Neural cell (in vitro differentiated cells): Measurements from ENCODE around the gene AP2A2. TPM values are rescaled to one million over a fixed set of nuclear protein-coding genes. Genes with fewer than 3 reads are reported as not detected.

Source experiments
- H2AFZ ChIP-seq: fragments of 200-600, 300-800 bp; sonication (generic), shearing (Covaris generic); 2 replicates; pipeline ENCODE4 v1.6.0; 2014; ENCODE audit warnings: low read depth, mild to moderate bottlenecking, antibody characterized with exemption, low read length, moderate library complexity
- H3F3A ChIP-seq: fragments of 200-600 bp; shearing (Covaris generic); 2 replicates; pipeline ENCODE4 v1.6.1; 2016; ENCODE audit warnings: mild to moderate bottlenecking, moderate library complexity, mixed read lengths, antibody characterized with exemption, low read length; ENCODE audit not compliant: insufficient read depth, poor library complexity, severe bottlenecking
- H3K27ac ChIP-seq: fragments of 200-600, 300-800 bp; sonication (generic), shearing (Covaris generic); 2 replicates; pipeline ENCODE4 v1.5.1; 2014; ENCODE audit warnings: mild to moderate bottlenecking, low read length, moderate library complexity
- H3K27me3 ChIP-seq: fragments of 300-800, 200-600 bp; sonication (generic), shearing (Covaris generic); 2 replicates; pipeline ENCODE4 v1.6.0; 2014; ENCODE audit warnings: mild to moderate bottlenecking, low read depth, low read length, moderate library complexity; ENCODE audit not compliant: insufficient read depth
- H3K36me3 ChIP-seq: fragments of 300-800, 200-600 bp; sonication (generic), shearing (Covaris generic); 2 replicates; pipeline ENCODE4 v1.5.1; 2014; ENCODE audit warnings: mild to moderate bottlenecking, antibody characterized with exemption, low read length, moderate library complexity; ENCODE audit not compliant: insufficient read depth
- H3K4me2 ChIP-seq: fragments of 300-800, 200-600 bp; sonication (generic), shearing (Covaris generic); 2 replicates; pipeline ENCODE4 v1.6.0; 2014; ENCODE audit warnings: mild to moderate bottlenecking, low read length
- H3K4me3 ChIP-seq: fragments of 300-800, 200-600 bp; sonication (generic), shearing (Covaris generic); 2 replicates; pipeline ENCODE4 v1.5.1; 2014; ENCODE audit warnings: mild to moderate bottlenecking, low read length, moderate library complexity
- H3K79me2 ChIP-seq: fragments of 200-600 bp; shearing (Covaris generic); replicated peaks from 2 replicates; pipeline ENCODE4 v1.6.0; 2014; ENCODE audit warnings: mild to moderate bottlenecking, low read length, moderate library complexity; ENCODE audit not compliant: insufficient read depth
- H3K9ac ChIP-seq: fragments of 300-800, 200-600 bp; sonication (generic), shearing (Covaris generic); 2 replicates; pipeline ENCODE4 v1.6.1; 2016; ENCODE audit warnings: mild to moderate bottlenecking, low read length, mixed read lengths
- H3K9me2 ChIP-seq: fragments of 200-600 bp; shearing (Covaris generic); 2 replicates; pipeline ENCODE4 v1.6.1; 2016; ENCODE audit warnings: mild to moderate bottlenecking, low read length, mixed read lengths; ENCODE audit not compliant: insufficient read depth
- H3K9me3 ChIP-seq: fragments of 200-600, 300-800 bp; sonication (generic), shearing (Covaris generic); 2 replicates; pipeline ENCODE4 v1.6.1; 2016; ENCODE audit warnings: mild to moderate bottlenecking, mixed run types, low read length, moderate library complexity, mixed read lengths
- H4K20me1 ChIP-seq: fragments of 200-600 bp; shearing (Covaris generic); 2 replicates; pipeline ENCODE4 v1.6.1; 2016; ENCODE audit warnings: mild to moderate bottlenecking, mixed run types; ENCODE audit not compliant: insufficient read depth
- EP300 ChIP-seq: fragments of 450-650 bp; conservative IDR thresholded peaks from 2 replicates; pipeline ENCODE4 v1.6.1; 2014; ENCODE audit warnings: antibody characterized with exemption, mild to moderate bottlenecking, moderate library complexity; ENCODE audit not compliant: poor library complexity, severe bottlenecking
- EZH2 ChIP-seq: fragments of 200-600, 300-800 bp; shearing (Covaris generic), sonication (generic); IDR thresholded peaks from 2 replicates; pipeline ENCODE4 v1.6.1; 2014; ENCODE audit warnings: antibody characterized with exemption, low read length, borderline replicate concordance, mild to moderate bottlenecking; ENCODE audit not compliant: insufficient read depth, poor library complexity, severe bottlenecking
- MXI1 ChIP-seq: fragments of 450-650 bp; conservative IDR thresholded peaks from 2 replicates; pipeline ENCODE4 v1.6.1; 2014; ENCODE audit warnings: antibody characterized with exemption, mild to moderate bottlenecking; ENCODE audit not compliant: poor library complexity, severe bottlenecking
- POLR2AphosphoS5 ChIP-seq: IDR thresholded peaks from 2 replicates; pipeline ENCODE4 v1.6.1; 2012
- RAD21 ChIP-seq: fragments of 450-650 bp; conservative IDR thresholded peaks from 2 replicates; pipeline ENCODE4 v1.6.1; 2014; ENCODE audit warnings: antibody characterized with exemption, mild to moderate bottlenecking, moderate library complexity
- SMC3 ChIP-seq: fragments of 450-650 bp; conservative IDR thresholded peaks from 2 replicates; pipeline ENCODE4 v1.6.1; 2014; ENCODE audit warnings: antibody characterized with exemption, mild to moderate bottlenecking, moderate library complexity; ENCODE audit not compliant: poor library complexity
- TAF1 ChIP-seq: IDR thresholded peaks from 2 replicates; pipeline ENCODE4 v1.6.1; 2012; ENCODE audit warnings: low read depth
- polyA plus RNA-seq: library from polyadenylated mRNA; depleted of rRNA; stranded (reverse); fragments of >200 nt; gene quantifications from 2 replicates; pipeline ENCODE4 v1.2.3, GENCODE V29; 2014
- TF ChIP-seq, protein P1 (sequence below): IDR thresholded peaks from 2 replicates; pipeline ENCODE4 v1.6.1; 2012; ENCODE audit warnings: borderline replicate concordance
- TF ChIP-seq, protein P2 (sequence below): fragments of 450-650 bp; IDR thresholded peaks from 2 replicates; pipeline ENCODE4 v1.5.1; 2014; ENCODE audit warnings: antibody characterized with exemption, mild to moderate bottlenecking, moderate library complexity; ENCODE audit not compliant: poor library complexity, severe bottlenecking

Gene AP2A2
- polyA plus RNA-seq, 1 donor from 2014 or later: 46.5 TPM

- Histone ChIP-seq H3K36me3 (no peaks in the 10 kb centered on the region), H4K20me1 (no peaks in the 10 kb centered on the region), H3K79me2 (no peaks in the 10 kb centered on the region), H3K4me2 (no peak overlapping the region), H3K27me3 (no peaks in the 10 kb centered on the region), H3K9ac (no peak overlapping the region), H3K9me3 (no peaks in the 10 kb centered on the region), H3K4me3 (no peak overlapping the region), H2AFZ (no peak overlapping the region), H3F3A (no peaks in the 10 kb centered on the region), H3K27ac (no peak overlapping the region), H3K9me2 (no peaks in the 10 kb centered on the region)
- TF ChIP-seq MXI1 (no peak), POLR2AphosphoS5 (no peak), EP300 (no peak), TAF1 (no peak)
These were observed 82.5 kb downstream of the AP2A2 start for GRCh38 chr11:1008001-1008802.

GRCh38 chr11:1008803-1009145, 83.1 kb downstream of the AP2A2 start:
- Histone ChIP-seq H3K9ac (no peak overlapping the region), H2AFZ (no peak overlapping the region), H3K27ac (no peak overlapping the region), H3K9me3 (no peaks in the 10 kb centered on the region), H3F3A (no peaks in the 10 kb centered on the region), H3K4me3 (no peak overlapping the region), H3K79me2 (no peaks in the 10 kb centered on the region), H4K20me1 (no peaks in the 10 kb centered on the region), H3K36me3 (no peaks in the 10 kb centered on the region), H3K27me3 (no peaks in the 10 kb centered on the region), H3K4me2 (no peak overlapping the region), H3K9me2 (no peaks in the 10 kb centered on the region)
- no peak for TF ChIP-seq EP300
- TF ChIP-seq, protein P1, sequence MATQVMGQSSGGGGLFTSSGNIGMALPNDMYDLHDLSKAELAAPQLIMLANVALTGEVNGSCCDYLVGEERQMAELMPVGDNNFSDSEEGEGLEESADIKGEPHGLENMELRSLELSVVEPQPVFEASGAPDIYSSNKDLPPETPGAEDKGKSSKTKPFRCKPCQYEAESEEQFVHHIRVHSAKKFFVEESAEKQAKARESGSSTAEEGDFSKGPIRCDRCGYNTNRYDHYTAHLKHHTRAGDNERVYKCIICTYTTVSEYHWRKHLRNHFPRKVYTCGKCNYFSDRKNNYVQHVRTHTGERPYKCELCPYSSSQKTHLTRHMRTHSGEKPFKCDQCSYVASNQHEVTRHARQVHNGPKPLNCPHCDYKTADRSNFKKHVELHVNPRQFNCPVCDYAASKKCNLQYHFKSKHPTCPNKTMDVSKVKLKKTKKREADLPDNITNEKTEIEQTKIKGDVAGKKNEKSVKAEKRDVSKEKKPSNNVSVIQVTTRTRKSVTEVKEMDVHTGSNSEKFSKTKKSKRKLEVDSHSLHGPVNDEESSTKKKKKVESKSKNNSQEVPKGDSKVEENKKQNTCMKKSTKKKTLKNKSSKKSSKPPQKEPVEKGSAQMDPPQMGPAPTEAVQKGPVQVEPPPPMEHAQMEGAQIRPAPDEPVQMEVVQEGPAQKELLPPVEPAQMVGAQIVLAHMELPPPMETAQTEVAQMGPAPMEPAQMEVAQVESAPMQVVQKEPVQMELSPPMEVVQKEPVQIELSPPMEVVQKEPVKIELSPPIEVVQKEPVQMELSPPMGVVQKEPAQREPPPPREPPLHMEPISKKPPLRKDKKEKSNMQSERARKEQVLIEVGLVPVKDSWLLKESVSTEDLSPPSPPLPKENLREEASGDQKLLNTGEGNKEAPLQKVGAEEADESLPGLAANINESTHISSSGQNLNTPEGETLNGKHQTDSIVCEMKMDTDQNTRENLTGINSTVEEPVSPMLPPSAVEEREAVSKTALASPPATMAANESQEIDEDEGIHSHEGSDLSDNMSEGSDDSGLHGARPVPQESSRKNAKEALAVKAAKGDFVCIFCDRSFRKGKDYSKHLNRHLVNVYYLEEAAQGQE: no peak
- TF ChIP-seq, protein P2, sequence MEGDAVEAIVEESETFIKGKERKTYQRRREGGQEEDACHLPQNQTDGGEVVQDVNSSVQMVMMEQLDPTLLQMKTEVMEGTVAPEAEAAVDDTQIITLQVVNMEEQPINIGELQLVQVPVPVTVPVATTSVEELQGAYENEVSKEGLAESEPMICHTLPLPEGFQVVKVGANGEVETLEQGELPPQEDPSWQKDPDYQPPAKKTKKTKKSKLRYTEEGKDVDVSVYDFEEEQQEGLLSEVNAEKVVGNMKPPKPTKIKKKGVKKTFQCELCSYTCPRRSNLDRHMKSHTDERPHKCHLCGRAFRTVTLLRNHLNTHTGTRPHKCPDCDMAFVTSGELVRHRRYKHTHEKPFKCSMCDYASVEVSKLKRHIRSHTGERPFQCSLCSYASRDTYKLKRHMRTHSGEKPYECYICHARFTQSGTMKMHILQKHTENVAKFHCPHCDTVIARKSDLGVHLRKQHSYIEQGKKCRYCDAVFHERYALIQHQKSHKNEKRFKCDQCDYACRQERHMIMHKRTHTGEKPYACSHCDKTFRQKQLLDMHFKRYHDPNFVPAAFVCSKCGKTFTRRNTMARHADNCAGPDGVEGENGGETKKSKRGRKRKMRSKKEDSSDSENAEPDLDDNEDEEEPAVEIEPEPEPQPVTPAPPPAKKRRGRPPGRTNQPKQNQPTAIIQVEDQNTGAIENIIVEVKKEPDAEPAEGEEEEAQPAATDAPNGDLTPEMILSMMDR: no peak
- TF ChIP-seq SMC3: no peak
- TF ChIP-seq POLR2AphosphoS5: no peak
- no peak for TF ChIP-seq MXI1
- no peak for TF ChIP-seq RAD21

DNA sequence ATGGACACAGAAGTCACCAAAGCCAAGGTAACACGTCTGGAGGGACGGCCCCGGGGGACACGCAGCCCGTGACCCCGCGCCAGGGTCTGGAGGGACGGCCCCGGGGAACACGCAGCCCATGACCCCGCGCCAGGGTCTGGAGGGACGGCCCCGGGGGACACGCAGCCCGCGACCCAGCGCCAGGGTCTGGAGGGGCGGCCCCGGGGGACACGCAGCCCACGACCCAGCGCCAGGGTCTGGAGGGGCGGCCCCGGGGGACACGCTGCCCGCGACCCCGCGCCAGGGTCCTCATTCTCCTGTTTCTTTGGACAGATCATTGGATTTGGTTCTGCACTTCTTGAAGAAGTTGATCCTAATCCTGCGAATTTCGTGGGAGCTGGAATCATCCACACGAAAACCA, 83.7 kb downstream of the AP2A2 start:
- H3K9me3 ChIP-seq: no peaks in the 10 kb centered on the region
- H3F3A ChIP-seq: no peaks in the 10 kb centered on the region
- no peaks in the 10 kb centered on the region for H3K36me3 ChIP-seq
- H3K4me2 ChIP-seq: no peak overlapping the region
- TF ChIP-seq SMC3 (no peak), POLR2AphosphoS5 (no peak), MXI1 (no peak), TAF1 (no peak), RAD21 (no peak), EP300 (no peak), EZH2 (no peak)
- TF ChIP-seq, protein P1: no peak
- TF ChIP-seq, protein P2: no peak
- H4K20me1 ChIP-seq: no peaks in the 10 kb centered on the region
- H3K9me2 ChIP-seq: no peaks in the 10 kb centered on the region
- no peak overlapping the region for H3K9ac ChIP-seq
- H2AFZ ChIP-seq: no peak overlapping the region
- H3K4me3 ChIP-seq: no peak overlapping the region
- no peak overlapping the region for H3K27ac ChIP-seq
- no peaks in the 10 kb centered on the region for H3K79me2 ChIP-seq
- H3K27me3 ChIP-seq: no peaks in the 10 kb centered on the region
